WERI-Rb-1 (cell line): Measurements from ENCODE around the gene TAAR6.

Experiments used
- DNase-seq: peaks from one replicate; pipeline ENCODE4 v3.0.0-alpha.2; 2020
- H3K27ac ChIP-seq: fragments of 250-450 bp; sonication (Bioruptor Pico); 2 replicates; pipeline ENCODE4 v1.5.1; 2020; ENCODE audit warnings: mild to moderate bottlenecking, moderate library complexity
- H3K27me3 ChIP-seq: fragments of 250-450 bp; sonication (Bioruptor Pico); 2 replicates; pipeline ENCODE4 v1.5.1; 2021; ENCODE audit warnings: mild to moderate bottlenecking, low read depth, moderate library complexity; ENCODE audit not compliant: insufficient read depth, severe bottlenecking
- H3K36me3 ChIP-seq: fragments of 250-450 bp; sonication (Bioruptor Pico); 2 replicates; pipeline ENCODE4 v1.5.1; 2020; ENCODE audit warnings: mild to moderate bottlenecking, moderate library complexity
- H3K4me3 ChIP-seq: 2 replicates; pipeline ENCODE4 v1.5.1; 2011; ENCODE audit warnings: low read depth, mild to moderate bottlenecking, control low read depth, low read length
- H3K9me3 ChIP-seq: fragments of 250-450 bp; sonication (Bioruptor Pico); 2 replicates; pipeline ENCODE4 v1.5.1; 2021; ENCODE audit warnings: mild to moderate bottlenecking, moderate library complexity; ENCODE audit not compliant: severe bottlenecking
- TF ChIP-seq, protein P1 (sequence below): IDR thresholded peaks from 2 replicates; pipeline ENCODE4 v1.5.1; 2011; ENCODE audit warnings: low read depth, mild to moderate bottlenecking, control low read depth, inconsistent platforms, low read length

Gene TAAR6, protein sequence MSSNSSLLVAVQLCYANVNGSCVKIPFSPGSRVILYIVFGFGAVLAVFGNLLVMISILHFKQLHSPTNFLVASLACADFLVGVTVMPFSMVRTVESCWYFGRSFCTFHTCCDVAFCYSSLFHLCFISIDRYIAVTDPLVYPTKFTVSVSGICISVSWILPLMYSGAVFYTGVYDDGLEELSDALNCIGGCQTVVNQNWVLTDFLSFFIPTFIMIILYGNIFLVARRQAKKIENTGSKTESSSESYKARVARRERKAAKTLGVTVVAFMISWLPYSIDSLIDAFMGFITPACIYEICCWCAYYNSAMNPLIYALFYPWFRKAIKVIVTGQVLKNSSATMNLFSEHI

DNA sequence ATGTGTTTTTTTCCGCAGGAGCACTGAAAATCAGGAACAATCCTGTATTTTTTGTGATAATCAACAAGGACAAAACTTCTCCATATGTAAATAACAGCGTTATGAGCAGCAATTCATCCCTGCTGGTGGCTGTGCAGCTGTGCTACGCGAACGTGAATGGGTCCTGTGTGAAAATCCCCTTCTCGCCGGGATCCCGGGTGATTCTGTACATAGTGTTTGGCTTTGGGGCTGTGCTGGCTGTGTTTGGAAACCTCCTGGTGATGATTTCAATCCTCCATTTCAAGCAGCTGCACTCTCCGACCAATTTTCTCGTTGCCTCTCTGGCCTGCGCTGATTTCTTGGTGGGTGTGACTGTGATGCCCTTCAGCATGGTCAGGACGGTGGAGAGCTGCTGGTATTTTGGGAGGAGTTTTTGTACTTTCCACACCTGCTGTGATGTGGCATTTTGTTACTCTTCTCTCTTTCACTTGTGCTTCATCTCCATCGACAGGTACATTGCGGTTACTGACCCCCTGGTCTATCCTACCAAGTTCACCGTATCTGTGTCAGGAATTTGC lies at the start of gene TAAR6:
Gene TAAR6 (plus strand): TSS at position 102 of the 557 bp plus-strand sequence. CDS start 0 bp downstream, at position 102.
- TF ChIP-seq, protein P1, sequence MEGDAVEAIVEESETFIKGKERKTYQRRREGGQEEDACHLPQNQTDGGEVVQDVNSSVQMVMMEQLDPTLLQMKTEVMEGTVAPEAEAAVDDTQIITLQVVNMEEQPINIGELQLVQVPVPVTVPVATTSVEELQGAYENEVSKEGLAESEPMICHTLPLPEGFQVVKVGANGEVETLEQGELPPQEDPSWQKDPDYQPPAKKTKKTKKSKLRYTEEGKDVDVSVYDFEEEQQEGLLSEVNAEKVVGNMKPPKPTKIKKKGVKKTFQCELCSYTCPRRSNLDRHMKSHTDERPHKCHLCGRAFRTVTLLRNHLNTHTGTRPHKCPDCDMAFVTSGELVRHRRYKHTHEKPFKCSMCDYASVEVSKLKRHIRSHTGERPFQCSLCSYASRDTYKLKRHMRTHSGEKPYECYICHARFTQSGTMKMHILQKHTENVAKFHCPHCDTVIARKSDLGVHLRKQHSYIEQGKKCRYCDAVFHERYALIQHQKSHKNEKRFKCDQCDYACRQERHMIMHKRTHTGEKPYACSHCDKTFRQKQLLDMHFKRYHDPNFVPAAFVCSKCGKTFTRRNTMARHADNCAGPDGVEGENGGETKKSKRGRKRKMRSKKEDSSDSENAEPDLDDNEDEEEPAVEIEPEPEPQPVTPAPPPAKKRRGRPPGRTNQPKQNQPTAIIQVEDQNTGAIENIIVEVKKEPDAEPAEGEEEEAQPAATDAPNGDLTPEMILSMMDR = no peak
- peaks cover 83% of the 10 kb centered on the region for H3K27me3 ChIP-seq

DNA sequence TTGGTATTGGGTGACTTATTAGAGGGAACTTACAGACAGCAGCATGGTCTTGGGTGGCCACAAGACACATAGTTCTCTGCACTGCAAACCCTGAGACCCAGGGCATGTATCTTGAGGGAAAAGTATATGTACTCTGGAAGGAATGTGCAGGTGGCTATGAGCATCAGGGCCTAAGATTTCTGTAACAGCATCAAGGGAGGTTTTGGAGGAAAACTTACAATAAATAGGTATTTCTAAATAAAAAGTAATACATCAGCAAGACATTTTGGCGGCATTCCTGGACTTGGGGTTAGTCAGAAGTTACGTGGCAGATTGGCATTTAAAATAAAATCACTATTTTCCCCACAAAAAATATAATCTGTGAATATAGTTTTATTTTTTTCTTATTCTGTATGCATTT lies 49.2 kb upstream of the TAAR6 start:
- TF ChIP-seq, protein P1 = no peak
- no peak overlapping the region for H3K27ac ChIP-seq
- H3K9me3 ChIP-seq = no peaks in the 10 kb centered on the region
- no peak overlapping the region for H3K4me3 ChIP-seq
- DNase-seq = no peak
- no peaks in the 10 kb centered on the region for H3K36me3 ChIP-seq
- H3K27me3 ChIP-seq = peaks cover 79% of the 10 kb centered on the region

More for the DNA sequence above, at the start of gene TAAR6:
- Histone ChIP-seq H3K27ac (no peak within 1 kb of the TSS), H3K9me3 (no peaks in the 10 kb centered on the region), H3K4me3 (no peak within 1 kb of the TSS), H3K36me3 (no peaks in the 10 kb centered on the region)
- DNase-seq = no peak

DNA sequence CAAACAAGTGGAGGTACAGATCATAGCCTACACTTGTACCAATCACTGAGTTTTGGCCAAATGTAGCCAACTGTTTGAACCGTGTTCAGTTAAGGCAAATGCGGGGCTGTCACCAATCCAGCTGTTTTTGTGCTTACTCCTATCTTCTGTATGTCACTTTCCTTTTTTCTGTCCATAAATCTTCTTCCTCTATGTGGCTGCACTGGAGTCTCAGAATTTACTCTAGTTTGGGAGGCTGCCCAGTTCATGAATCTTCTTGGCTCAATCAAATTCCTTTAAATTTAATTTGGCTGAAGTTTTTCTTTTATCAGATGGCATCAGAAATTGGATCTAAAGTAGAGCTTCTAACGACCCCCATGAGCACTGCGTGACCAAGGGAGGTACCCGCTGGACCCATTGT lies 45.5 kb upstream of the TAAR6 start:
- Histone ChIP-seq H3K36me3 (no peaks in the 10 kb centered on the region), H3K9me3 (no peaks in the 10 kb centered on the region), H3K27me3 (peaks cover 92% of the 10 kb centered on the region), H3K27ac (no peak overlapping the region), H3K4me3 (no peak overlapping the region)
- TF ChIP-seq, protein P1 = no peak
- DNase-seq = no peak

DNA sequence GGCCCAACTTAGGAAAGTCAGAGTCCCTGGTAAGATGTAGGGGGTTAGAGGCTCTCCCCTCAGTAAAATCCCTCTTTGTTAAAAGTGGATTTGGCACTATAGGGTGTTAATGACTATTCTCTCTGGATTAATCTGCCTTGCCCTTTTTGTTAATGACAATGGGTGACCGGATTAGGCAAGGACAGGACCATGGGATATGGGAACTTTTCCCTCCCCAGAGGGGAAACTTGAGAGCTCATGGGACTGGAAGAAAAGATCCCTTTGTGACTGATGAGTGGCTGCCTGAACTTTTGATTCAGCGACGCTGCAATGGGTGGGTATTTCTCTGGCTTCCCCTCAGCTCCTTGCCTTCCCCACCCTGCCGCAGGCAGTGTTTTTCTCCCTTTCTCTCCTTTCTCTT lies 44.3 kb upstream of the TAAR6 start:
- Histone ChIP-seq H3K4me3 (no peak overlapping the region), H3K27me3 (peaks cover 82% of the 10 kb centered on the region), H3K27ac (no peak overlapping the region), H3K9me3 (no peaks in the 10 kb centered on the region), H3K36me3 (no peaks in the 10 kb centered on the region)
- TF ChIP-seq, protein P1 = no peak
- DNase-seq = no peak

DNA sequence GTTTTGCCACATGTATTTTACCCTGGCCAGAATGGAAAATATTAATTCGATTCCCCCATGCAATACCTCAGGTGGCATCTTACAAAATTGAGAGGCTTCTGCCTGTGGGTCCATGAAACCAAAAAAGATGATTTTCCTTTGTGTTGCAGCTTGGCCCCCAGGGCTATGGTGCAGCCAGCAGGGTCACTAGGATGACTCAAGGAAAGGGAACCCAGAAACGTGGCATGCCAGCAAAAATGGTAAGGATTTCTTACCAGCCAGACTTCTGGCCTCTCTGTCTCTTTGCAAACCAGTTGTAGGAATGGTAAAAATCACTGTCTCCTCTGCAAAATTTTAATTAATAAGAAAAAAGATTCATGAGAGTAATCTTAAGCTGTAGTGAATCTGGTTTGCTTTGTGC lies 43.7 kb upstream of the TAAR6 start:
- no peak overlapping the region for H3K27ac ChIP-seq
- H3K36me3 ChIP-seq = no peaks in the 10 kb centered on the region
- H3K27me3 ChIP-seq = peaks cover 80% of the 10 kb centered on the region
- TF ChIP-seq, protein P1 = no peak
- H3K9me3 ChIP-seq = no peaks in the 10 kb centered on the region
- no peak for DNase-seq
- H3K4me3 ChIP-seq = no peak overlapping the region
